SHP77 treated with DMSO at 0.1 percent for 48 hours (cell line): ENCODE measurements around the gene PLXNA4.

Experiments
- DNase-seq: peaks from one replicate; lab custom pipeline; 2025; lab: John Stamatoyannopoulos, UW

Gene PLXNA4

GRCh38 chr7:132137681-132138080 lies 438.6 kb downstream of the PLXNA4 start:
- DNase-seq = no peak

- DNase-seq = no peak
Measured at GRCh38 chr7:132135746-132136385, 440.4 kb downstream of the PLXNA4 start.

- no peak for DNase-seq
Measured at GRCh38 chr7:132134814-132135445, 441.3 kb downstream of the PLXNA4 start.

DNA sequence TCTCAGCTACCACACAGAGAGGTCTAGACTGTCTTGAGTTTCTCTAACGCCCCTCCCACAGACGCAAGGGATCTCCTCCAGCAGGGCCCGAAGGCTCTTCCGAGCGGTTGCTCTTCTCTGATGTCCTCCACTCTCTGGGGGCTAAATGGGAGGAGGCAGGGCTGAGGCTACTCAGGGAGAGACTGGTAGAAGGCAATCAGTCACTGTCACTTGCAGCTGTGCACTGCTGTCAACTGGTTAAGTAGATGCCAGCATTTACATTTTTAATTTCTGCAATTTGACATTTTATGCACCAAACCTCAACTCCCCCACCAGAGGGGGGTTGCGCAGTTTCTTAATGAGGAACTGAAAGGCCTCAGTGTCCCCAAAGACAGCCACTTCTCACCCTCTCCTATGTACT lies 442.8 kb downstream of the PLXNA4 start:
- DNase-seq = no peak

DNA sequence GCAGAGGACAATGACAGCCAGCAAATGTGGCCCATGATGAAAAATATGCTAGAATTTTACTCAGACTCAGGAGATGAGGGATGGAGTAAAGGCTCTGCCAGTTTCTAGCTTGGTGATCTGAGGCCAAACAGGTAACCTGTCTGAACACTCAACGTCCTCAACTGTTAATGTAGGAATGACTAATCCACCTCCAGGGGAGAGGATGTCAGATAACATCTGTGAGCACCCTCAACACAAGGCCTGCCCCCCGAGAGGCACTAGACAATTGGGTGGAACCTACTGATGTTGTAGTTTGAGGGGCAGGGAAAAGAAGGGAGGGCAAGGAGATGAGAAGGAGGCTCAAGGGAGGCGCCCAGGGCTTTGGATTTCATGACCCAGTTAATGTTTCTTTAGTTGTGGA lies 445.1 kb downstream of the PLXNA4 start:
- DNase-seq = no peak

- DNase-seq = no peak
Measured at GRCh38 chr7:132130497-132130896, 445.8 kb downstream of the PLXNA4 start.

DNA sequence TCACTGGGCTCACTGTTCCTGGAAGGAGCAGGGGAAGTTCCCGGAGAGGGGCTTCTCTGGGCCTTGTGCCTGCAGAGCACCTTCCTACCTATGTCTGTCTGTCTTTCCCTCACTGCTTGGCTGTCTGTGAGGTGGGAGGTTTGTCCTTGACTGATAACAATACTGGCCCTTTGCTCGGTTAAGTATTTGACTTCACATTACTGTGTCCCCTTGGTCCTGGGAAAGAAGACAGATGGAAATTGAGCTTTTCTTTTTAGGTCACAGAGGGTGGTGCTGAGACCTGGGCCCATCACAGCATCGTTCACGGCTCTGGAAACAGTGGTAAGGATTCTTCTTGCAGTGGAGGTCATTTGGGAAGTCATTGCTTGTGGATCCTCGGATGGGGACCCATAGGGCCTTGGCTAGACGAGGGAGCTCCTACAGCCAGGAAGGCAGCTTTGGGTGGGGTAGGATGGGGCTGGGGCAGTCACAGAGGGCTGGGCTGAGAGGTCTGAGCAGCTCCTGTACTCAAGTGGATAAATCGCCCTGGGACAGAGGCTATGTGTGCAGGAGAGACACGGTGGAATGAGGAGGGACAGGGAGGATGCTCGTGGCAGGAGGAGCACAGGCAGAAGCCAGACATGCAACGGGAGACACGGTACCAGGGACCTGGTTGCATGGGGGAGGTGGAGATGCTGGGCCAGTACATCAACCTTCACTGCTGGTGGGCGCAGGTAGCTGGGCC lies 450.2 kb downstream of the PLXNA4 start:
- DNase-seq = no peak

DNA sequence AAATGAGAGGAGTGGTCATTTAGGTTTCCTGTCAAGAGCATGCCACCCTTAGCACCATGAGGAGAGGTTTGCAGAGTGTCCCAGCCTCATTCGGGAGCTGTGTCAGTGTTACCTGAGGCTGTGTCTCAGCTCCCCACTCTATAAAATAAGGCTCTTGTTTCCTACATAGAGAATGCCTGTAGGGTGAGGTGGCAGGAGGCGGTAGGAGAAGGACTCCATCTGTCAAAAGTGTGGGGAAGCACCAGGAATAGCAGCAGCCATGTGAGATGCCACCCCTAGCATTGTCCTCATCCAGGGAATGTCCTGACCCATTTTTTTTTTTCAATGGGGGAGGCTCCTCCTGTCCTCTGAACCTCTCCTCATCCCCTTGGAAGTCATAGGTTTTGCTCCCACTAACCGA lies 451.2 kb downstream of the PLXNA4 start:
- no peak for DNase-seq

- no peak for DNase-seq
Measured at GRCh38 chr7:132124575-132124974, 451.7 kb downstream of the PLXNA4 start.

DNA sequence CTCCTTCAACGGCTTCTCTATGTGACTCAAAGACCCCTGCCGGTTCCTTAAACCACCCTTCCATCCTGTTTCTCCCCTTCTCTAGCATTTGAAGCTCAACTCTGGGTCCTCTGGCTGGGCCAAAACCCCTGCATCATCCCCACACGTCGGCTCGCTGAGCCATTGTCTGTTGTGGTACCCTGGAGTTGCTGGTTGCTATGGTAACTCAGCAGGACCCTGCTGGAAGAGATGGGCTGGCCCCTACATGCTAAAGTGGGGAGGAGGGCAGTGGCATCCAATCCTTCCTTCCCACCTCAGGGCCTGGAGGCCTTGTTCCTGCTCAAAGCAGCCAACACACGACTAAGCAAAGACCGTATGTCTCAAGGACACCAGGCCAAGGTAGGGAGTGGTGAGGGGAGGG lies 452.5 kb downstream of the PLXNA4 start:
- no peak for DNase-seq

DNA sequence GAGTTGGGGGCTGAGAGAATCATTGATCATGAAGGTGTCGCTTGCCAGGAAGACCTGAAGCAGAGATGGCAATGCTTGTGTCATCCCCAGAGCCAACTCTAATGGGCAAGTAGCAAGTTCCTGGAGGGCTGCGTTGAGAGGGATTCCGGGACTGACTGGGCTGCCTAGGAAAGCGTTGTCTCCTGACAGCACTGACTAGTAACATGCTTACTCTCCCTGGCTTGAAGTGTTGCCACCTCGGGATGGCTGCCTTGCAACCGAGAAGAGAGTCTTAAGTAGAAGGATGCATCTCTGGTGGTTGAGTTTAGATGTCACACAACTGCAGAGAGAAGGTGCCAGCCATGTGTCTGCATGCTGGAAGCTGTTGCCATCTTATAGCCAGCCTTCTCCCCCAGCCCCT lies 453.4 kb downstream of the PLXNA4 start:
- no peak for DNase-seq

GRCh38 chr7:132121987-132122386 lies 454.3 kb downstream of the PLXNA4 start:
- no peak for DNase-seq

DNA sequence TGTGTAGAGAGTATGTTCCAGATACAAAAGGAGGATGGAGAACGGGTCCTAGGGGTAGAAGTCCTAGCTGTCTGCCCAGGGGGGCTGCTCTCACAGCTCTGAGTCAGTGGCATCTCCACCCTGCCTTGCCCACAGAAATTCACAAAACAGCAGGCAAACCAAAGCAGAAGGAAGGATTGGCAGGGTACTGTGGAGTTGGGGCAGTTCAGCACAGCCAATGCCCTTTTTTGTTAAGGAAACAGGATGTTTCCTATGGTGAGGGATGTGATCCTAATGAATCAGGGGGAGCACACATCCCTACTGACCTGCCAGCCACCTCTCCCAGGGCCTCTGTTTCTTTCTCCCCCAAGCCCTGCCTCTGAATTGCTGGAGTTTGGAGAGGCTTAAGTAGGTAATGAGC lies 457.6 kb downstream of the PLXNA4 start:
- DNase-seq = no peak

DNA sequence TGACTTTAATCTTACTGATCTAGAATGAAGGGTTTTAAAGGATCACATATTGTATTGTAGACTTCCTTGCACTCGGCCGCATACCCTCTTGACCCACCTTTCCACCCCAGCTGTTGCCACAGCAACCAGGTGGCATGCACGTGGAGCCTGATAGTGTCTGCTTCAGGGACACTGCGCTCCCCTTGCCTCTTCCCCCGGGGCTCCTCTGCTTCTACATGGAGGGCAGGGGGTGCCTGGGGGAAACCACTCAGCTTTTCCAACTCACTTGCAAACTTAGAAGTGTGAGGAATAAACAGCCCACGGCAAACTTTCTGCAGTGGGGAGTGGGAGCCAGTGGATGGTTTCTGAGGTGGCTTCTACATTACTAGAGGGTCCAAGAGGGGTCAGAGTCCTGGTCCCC lies 458.6 kb downstream of the PLXNA4 start:
- no peak for DNase-seq

DNA sequence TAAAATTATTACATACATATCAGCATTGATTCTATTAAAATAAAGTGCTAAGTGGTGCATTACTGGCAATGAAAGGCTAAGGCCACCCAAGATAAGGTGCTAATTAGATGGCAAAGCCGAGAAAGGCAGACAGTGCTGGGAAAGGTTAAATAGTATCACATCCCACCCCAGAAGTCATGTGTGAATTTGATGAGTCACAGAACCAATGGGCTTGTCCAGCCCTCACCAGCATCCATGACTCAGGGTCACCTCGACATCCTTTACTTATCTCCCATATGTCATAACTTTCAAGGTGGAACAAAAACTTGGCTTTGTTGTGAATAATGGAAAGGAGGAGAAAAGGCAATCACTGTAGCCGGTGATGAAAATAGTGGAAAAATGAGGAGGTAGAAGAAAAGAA lies 459.1 kb downstream of the PLXNA4 start:
- no peak for DNase-seq

GRCh38 chr7:132116369-132116768 lies 459.9 kb downstream of the PLXNA4 start:
- DNase-seq = no peak

- DNase-seq = no peak
Measured at GRCh38 chr7:132115758-132116157, 460.5 kb downstream of the PLXNA4 start.

DNA sequence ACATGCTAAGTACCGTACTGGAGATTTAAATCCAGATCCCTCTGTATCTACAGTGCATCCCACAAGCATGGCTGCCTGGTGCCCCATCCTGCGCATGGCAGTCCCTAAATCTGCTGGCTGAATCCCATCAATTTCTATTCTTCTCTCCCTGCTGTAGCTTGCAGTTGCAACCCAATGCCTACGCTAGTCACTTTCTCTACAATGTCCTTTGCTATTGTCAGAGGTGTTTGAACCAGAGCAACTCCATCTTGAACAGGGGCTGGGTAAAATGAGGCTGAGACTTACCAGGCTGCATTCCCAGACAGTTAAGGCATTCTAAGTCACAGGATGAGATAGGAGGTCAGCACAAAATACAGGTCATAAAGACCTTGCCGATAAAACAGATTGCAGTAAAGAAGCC lies 461.2 kb downstream of the PLXNA4 start:
- no peak for DNase-seq

- no peak for DNase-seq
Measured at GRCh38 chr7:132114411-132114810, 461.9 kb downstream of the PLXNA4 start.

DNA sequence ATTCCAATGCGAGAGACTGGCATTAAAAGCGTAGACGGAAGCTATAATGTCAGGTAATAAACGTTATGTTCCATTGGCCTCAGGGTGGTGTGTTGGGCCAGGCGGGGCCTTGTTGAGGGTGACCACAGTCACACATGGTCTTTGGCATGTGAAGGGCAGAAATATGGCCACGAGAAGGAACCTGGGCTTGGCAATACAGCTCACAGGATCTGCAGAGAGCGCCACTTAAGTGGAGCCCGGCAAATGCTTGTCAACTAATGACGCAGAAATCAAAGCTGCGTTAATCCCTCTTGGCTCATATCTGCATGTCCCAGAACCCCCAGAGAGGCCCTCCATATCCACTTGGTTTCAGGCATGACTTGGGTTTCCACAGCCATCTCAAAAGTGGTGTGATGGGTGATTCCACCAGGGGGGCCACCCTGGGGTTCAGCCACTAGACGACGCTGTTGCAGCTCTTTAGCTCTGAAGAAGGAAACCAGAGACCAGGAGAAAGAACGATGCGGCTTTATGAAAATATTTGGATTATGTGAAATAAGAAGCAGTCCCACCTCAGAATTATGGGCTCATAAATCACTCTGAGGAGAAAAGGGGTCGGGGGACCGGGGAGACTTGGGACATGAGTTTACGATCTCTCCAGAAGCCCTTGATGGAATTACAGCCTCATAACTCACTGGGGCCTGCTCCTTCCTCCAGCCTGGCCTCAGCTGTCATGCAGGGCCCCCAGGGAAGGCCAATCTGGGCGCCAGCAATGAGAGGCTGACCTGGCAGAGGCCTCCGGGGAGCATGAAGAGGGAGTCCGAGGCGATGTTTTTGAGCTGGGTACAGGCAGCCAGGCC lies 462.5 kb downstream of the PLXNA4 start:
- DNase-seq = no peak

GRCh38 chr7:132112657-132113056 lies 463.6 kb downstream of the PLXNA4 start:
- no peak for DNase-seq

GRCh38 chr7:132112106-132112505 lies 464.2 kb downstream of the PLXNA4 start:
- DNase-seq = no peak

DNA sequence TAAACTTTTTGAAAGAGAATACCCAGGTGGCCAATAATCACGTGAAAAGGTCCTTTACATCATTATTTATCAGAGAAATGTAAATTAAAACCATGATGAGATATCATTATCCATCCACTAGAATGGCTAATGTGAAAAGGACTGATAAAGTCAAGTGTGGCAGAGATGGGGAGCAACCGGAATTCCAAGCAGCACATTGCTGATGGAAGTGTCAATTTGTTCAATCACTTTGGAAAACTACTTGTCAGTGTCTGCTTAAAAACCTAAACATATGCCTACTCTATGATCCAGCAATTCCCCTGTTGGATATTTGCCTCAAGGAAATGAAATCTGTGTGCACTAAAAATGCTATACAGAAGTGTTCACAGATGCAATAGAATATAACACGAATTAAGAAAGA lies 465.6 kb downstream of the PLXNA4 start:
- no peak for DNase-seq
